Measurements from ENCODE around the gene BEND3. TPM values are rescaled to one million over a fixed set of nuclear protein-coding genes. Genes with fewer than 3 reads are reported as not detected.

BEND3 gene
- total RNA-seq, 1 donor from 2014 or later: 10.9 TPM

DNA sequence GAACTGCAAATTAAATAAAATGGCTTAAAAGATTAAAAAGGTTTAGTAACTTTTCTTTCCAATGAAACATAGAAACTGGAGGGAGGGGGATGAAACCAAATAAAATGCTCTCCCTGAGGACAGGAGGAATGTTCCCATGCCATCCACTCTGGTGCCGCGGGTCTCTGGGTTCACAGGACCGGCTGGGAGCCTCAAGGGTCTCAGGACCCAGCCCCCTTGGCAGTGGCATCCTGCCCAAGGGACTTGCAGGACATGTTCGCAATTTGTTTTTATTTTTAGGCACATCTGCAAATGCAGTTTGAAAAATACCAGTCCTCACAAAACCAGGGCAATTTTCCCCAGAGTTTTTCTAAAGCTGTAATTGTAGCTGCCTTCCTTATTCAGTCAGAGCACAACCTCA is 7.5 kb downstream of the BEND3 start:
- no peak overlapping the region for H3K27ac Mint-ChIP-seq (ENCODE audit: unreplicated experiment)
- peaks cover 3% of the 10 kb centered on the region for H3K27me3 Mint-ChIP-seq (ENCODE audit: unreplicated experiment)
- no peak for DNase-seq
- peaks cover 2% of the 10 kb centered on the region for H3K9me3 Mint-ChIP-seq (ENCODE audit: unreplicated experiment)
- H3K36me3 Mint-ChIP-seq (ENCODE audit: unreplicated experiment): no peaks in the 10 kb centered on the region
- H3K4me1 Mint-ChIP-seq (ENCODE audit: low read depth, unreplicated experiment): peaks cover 16% of the 10 kb centered on the region
- no peak for TF ChIP-seq CTCF (IDR thresholded peaks at IDR 0.05; ENCODE audit: partially characterized antibody, unreplicated experiment)
- no peak overlapping the region for H3K4me3 Mint-ChIP-seq (ENCODE audit: unreplicated experiment)

DNA sequence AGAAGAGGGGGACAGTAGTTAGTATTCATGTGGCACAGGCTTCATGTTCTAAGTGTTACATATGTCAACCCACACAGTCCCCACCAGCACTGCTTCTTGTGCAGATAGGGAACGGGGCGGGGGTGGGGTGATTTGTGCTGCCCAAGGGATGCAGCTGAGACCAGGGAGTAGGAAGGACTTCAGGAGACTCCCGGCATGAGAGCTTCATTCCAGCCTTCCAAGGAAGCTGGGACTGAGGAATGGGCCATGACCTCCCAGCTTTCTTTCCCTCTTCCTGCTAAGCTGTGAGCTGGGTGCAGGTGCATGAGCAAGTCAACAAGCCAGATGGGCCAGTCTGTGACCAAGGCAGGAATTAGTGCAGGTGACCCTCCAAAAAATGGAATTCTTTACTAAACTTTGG is 9.2 kb downstream of the BEND3 start:
- DNase-seq: no peak
- H3K4me1 Mint-ChIP-seq (ENCODE audit: low read depth, unreplicated experiment): peaks cover 33% of the 10 kb centered on the region
- H3K4me3 Mint-ChIP-seq (ENCODE audit: unreplicated experiment): no peak overlapping the region
- H3K9me3 Mint-ChIP-seq (ENCODE audit: unreplicated experiment): peaks cover 7% of the 10 kb centered on the region
- H3K36me3 Mint-ChIP-seq (ENCODE audit: unreplicated experiment): no peaks in the 10 kb centered on the region
- no peak for TF ChIP-seq CTCF (IDR thresholded peaks at IDR 0.05; ENCODE audit: partially characterized antibody, unreplicated experiment)
- peaks cover 2% of the 10 kb centered on the region for H3K27me3 Mint-ChIP-seq (ENCODE audit: unreplicated experiment)
- peak overlapping the region; percentile 72 for H3K27ac Mint-ChIP-seq (ENCODE audit: unreplicated experiment)

- DNase-seq: no peak
- H3K4me3 Mint-ChIP-seq (ENCODE audit: unreplicated experiment): no peak overlapping the region
- H3K27ac Mint-ChIP-seq (ENCODE audit: unreplicated experiment): peak overlapping the region; percentile 72
Observed at GRCh38 chr6:107105511-107106116, 9.7 kb downstream of the BEND3 start.

GRCh38 chr6:107103082-107103481 is 12.2 kb downstream of the BEND3 start:
- H3K4me3 Mint-ChIP-seq (ENCODE audit: unreplicated experiment): no peak overlapping the region
- no peak for DNase-seq
- no peaks in the 10 kb centered on the region for H3K36me3 Mint-ChIP-seq (ENCODE audit: unreplicated experiment)
- H3K4me1 Mint-ChIP-seq (ENCODE audit: low read depth, unreplicated experiment): peaks cover 33% of the 10 kb centered on the region
- peaks cover 2% of the 10 kb centered on the region for H3K27me3 Mint-ChIP-seq (ENCODE audit: unreplicated experiment)
- TF ChIP-seq CTCF (IDR thresholded peaks at IDR 0.05; ENCODE audit: partially characterized antibody, unreplicated experiment): no peak
- peak overlapping the region; percentile 88 for H3K27ac Mint-ChIP-seq (ENCODE audit: unreplicated experiment)
- peaks cover 7% of the 10 kb centered on the region for H3K9me3 Mint-ChIP-seq (ENCODE audit: unreplicated experiment)

More at GRCh38 chr6:107105511-107106116, 9.7 kb downstream of the BEND3 start:
- peaks cover 2% of the 10 kb centered on the region for H3K27me3 Mint-ChIP-seq (ENCODE audit: unreplicated experiment)
- no peak for TF ChIP-seq CTCF (IDR thresholded peaks at IDR 0.05; ENCODE audit: partially characterized antibody, unreplicated experiment)
- peaks cover 33% of the 10 kb centered on the region for H3K4me1 Mint-ChIP-seq (ENCODE audit: low read depth, unreplicated experiment)
- no peaks in the 10 kb centered on the region for H3K36me3 Mint-ChIP-seq (ENCODE audit: unreplicated experiment)
- peaks cover 7% of the 10 kb centered on the region for H3K9me3 Mint-ChIP-seq (ENCODE audit: unreplicated experiment)

DNA sequence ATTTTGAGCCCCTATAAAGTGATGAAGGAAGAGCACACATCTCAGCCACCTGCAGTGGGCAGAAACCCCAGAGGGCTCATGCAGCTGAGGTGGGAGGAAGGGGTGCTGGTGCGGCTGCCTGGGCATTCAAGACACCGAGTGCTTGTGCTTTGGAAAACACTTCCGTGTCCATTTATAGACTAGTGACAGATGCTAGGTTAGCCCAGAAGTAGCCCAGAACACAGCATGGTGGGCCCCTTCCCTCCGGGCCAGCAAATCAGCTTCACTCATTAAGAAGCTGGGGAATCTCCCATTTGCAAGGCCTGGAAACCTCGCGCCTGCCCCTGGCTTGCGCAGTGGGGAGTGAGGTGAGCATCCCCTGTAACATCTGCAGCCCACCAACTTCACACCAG is 12.9 kb downstream of the BEND3 start:
- Mint-ChIP-seq H3K4me1 (ENCODE audit: low read depth, unreplicated experiment) (peaks cover 33% of the 10 kb centered on the region), H3K9me3 (ENCODE audit: unreplicated experiment) (peaks cover 7% of the 10 kb centered on the region), H3K4me3 (ENCODE audit: unreplicated experiment) (peak overlapping the region; percentile 46), H3K36me3 (ENCODE audit: unreplicated experiment) (no peaks in the 10 kb centered on the region), H3K27me3 (ENCODE audit: unreplicated experiment) (peaks cover 3% of the 10 kb centered on the region), H3K27ac (ENCODE audit: unreplicated experiment) (peak overlapping the region; percentile 88)
- TF ChIP-seq CTCF (IDR thresholded peaks at IDR 0.05; ENCODE audit: partially characterized antibody, unreplicated experiment): no peak
- DNase-seq: no peak
